Activated CD4-positive, alpha-beta T cell treated with anti-CD3 and anti-CD28 coated beads, Interleukin-2, amount 10 ng/mL, durations not matched to agents 7 days and 5 days (primary cell): ENCODE data around the gene FAM3D. TPM values are rescaled to one million over a fixed set of nuclear protein-coding genes. Genes with fewer than 3 reads are reported as not detected.

Experiments
- CTCF ChIA-PET: fragments of 350-600 bp; sonication (Branson Sonifier 250); formaldehyde crosslinking; loops from one replicate; lab custom pipeline; 2021; ENCODE audit warnings: antibody characterized with exemption; lab: Charles Lee
- POLR2A ChIA-PET: fragments of 350-600 bp; sonication (Branson Sonifier 250); formaldehyde crosslinking; loops from one replicate; lab custom pipeline; 2021; ENCODE audit warnings: antibody characterized with exemption; lab: Charles Lee
- DNase-seq: peaks from one replicate; pipeline ENCODE4 v3.0.0-alpha.2; 2020
- H3K27ac Mint-ChIP-seq: one replicate; pipeline ENCODE4 v1.8.0; 2021; ENCODE audit warnings: mild to moderate bottlenecking, moderate library complexity, mixed read lengths
- H3K27me3 Mint-ChIP-seq: one replicate; pipeline ENCODE4 v1.8.0; 2021; ENCODE audit warnings: mixed read lengths
- H3K36me3 Mint-ChIP-seq: one replicate; pipeline ENCODE4 v1.8.0; 2021; ENCODE audit warnings: low read depth, mixed read lengths
- H3K4me1 Mint-ChIP-seq: one replicate; pipeline ENCODE4 v1.8.0; 2021; ENCODE audit warnings: mixed read lengths
- H3K4me3 Mint-ChIP-seq: one replicate; pipeline ENCODE4 v1.8.0; 2021; ENCODE audit warnings: mild to moderate bottlenecking, moderate library complexity, mixed read lengths
- H3K9me3 Mint-ChIP-seq: one replicate; pipeline ENCODE4 v1.8.0; 2021; ENCODE audit warnings: mixed read lengths
- total RNA-seq, 2 experiments: library from RNA; stranded (reverse); gene quantifications; one replicate each; pipeline ENCODE4 v1.2.3, GENCODE V29; 2021

The FAM3D gene
- total RNA-seq, 2 experiments from 2014 or later = not detected

- Mint-ChIP-seq H3K4me1 (peaks cover 12% of the 10 kb centered on the region), H3K36me3 (no peaks in the 10 kb centered on the region), H3K27me3 (peaks cover 6% of the 10 kb centered on the region), H3K4me3 (no peak overlapping the region), H3K27ac (no peak overlapping the region), H3K9me3 (no peaks in the 10 kb centered on the region)
- ChIA-PET POLR2A (no interaction called here), CTCF (interaction anchor here (1.1 kb wide), 1 partner anchor 13 kb away, joined by 3 read pairs; no protein-coding TSS in a partner anchor)
- no peak for DNase-seq
These were observed 53.1 kb downstream of the FAM3D start for GRCh38 chr3:58613236-58614132.

DNA sequence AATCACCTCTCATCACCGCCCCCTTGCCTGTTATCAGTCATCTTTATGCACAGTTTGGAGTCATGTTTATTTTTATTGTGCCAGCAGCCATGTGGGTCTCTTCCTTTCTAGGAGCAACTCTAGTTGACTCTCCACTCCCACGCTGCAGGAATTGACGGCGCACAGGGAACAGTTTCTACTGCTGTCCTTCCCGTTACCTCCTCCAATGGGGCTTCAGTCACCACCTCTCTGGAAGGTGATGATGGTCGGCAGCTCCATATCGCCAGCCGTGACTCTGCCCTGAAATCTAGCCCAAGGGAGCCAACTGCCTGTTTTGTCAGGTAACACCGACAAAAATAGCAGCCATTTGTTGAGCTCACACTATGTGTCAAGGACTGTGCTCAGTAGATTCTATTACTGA, 53.7 kb downstream of the FAM3D start:
- no peak for DNase-seq
- Mint-ChIP-seq H3K4me3 (no peak overlapping the region), H3K9me3 (no peaks in the 10 kb centered on the region), H3K36me3 (no peaks in the 10 kb centered on the region), H3K27ac (no peak overlapping the region), H3K4me1 (peaks cover 17% of the 10 kb centered on the region), H3K27me3 (peaks cover 6% of the 10 kb centered on the region)
- POLR2A ChIA-PET = no interaction called here
- CTCF ChIA-PET = interaction anchor here (0.6 to 1.1 kb wide), 2 partner anchors 13 to 18 kb away, joined by 3 to 5 read pairs; no protein-coding TSS in a partner anchor

DNA sequence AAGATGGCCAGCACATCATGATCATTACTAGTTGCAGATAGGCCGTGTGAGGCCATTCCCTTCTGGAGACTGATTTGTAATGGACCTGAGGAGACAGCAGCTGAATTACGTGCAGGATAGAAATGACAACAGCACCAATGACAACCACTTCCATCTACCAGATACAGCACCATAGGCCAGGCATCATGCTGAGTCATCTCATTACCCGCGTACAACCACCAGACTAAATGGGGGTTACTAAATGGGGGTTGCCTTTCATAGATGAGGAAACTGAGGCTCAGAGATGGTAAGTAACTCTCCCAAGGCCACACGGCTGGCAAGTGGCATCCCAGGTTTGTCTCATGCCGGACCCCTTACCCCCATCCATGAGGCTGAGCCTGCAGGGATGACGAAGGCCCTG, 56.6 kb downstream of the FAM3D start:
- no peaks in the 10 kb centered on the region for H3K9me3 Mint-ChIP-seq
- no peak for DNase-seq
- H3K27ac Mint-ChIP-seq = no peak overlapping the region
- H3K27me3 Mint-ChIP-seq = peaks cover 15% of the 10 kb centered on the region
- H3K4me3 Mint-ChIP-seq = no peak overlapping the region
- CTCF ChIA-PET = no interaction called here
- no peaks in the 10 kb centered on the region for H3K36me3 Mint-ChIP-seq
- peaks cover 23% of the 10 kb centered on the region for H3K4me1 Mint-ChIP-seq
- POLR2A ChIA-PET = no interaction called here

DNA sequence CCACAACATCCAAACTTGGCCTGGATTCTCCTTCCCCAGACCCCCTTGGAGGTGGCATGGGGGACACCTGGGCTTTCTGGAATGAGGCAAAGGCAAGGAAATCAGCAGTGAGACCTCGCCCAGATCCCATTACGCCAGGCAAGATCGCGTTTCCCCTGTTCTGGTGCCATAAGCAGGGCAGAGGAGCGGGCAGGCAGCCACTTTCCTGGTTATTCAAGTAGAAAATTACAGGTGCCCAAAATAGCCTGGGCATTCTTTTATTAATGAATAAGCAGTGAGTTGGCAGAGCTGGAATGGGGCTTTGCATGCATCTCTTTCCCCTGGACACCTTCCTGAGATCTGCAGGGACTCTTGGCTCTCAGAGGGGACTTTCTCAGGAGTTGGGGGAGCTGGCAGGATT, 57.9 kb downstream of the FAM3D start:
- Mint-ChIP-seq H3K9me3 (no peaks in the 10 kb centered on the region), H3K36me3 (no peaks in the 10 kb centered on the region), H3K4me1 (peaks cover 23% of the 10 kb centered on the region), H3K27ac (no peak overlapping the region), H3K4me3 (no peak overlapping the region), H3K27me3 (peaks cover 20% of the 10 kb centered on the region)
- DNase-seq = no peak
- ChIA-PET POLR2A (interaction anchor here (0.6 kb wide), 1 partner anchor 10 kb away, joined by 7 read pairs; no protein-coding TSS in a partner anchor), CTCF (interaction anchor here (1.1 kb wide), 1 partner anchor 40 kb away, joined by 3 read pairs; no protein-coding TSS in a partner anchor)

DNA sequence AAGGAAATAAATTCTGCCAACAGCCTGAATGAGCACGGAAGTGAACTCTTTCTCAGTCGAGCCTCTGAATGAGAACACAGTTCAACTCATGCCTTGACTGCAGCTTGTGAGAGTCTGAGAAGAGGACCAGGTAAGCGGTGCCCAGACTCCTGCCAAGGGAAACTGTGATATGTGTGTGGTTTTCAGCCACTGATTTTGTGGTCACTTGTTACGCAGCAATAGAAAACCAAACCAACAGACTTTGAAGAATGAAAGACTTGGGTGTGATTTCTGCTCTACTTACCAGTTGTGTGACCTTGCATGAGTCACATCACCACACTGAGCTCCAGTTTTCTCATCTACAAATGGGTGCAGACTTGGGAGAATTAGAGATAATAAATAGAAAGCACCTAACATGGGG, 58.8 kb downstream of the FAM3D start:
- peaks cover 25% of the 10 kb centered on the region for H3K27me3 Mint-ChIP-seq
- POLR2A ChIA-PET = interaction anchor here (1.0 kb wide), 1 partner anchor 26 kb away, joined by 3 read pairs; no protein-coding TSS in a partner anchor
- DNase-seq = peak; percentile 10

DNA sequence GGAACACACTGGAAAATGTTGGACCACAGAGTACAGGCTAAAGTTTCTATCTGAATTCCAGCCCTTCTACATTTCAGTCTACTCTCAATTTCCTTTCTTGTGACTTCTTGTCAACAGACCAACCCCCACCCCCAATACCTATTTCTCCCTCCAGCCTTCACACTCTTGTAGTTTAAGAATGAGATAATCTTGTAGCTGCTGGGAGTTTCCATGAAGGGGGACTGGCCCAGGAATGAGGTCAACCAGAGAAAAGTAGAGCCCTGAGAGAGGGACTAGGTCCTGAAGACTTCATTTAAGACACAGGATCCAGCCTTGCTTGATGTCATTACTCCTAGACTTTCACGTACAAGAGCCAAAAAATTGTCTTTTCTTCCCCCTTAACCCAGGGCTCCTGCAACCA, 59.9 kb downstream of the FAM3D start:
- CTCF ChIA-PET = interaction anchor here (1.1 to 1.4 kb wide), 2 partner anchors 9 to 20 kb away, joined by 3 to 4 read pairs; no protein-coding TSS in a partner anchor
- no peaks in the 10 kb centered on the region for H3K9me3 Mint-ChIP-seq
- peaks cover 27% of the 10 kb centered on the region for H3K27me3 Mint-ChIP-seq
- no peak overlapping the region for H3K4me3 Mint-ChIP-seq
- no peak for DNase-seq
- H3K27ac Mint-ChIP-seq = no peak overlapping the region
- no peaks in the 10 kb centered on the region for H3K36me3 Mint-ChIP-seq
- peaks cover 20% of the 10 kb centered on the region for H3K4me1 Mint-ChIP-seq
- POLR2A ChIA-PET = no interaction called here

More for the DNA sequence above, 58.8 kb downstream of the FAM3D start:
- peaks cover 23% of the 10 kb centered on the region for H3K4me1 Mint-ChIP-seq
- no peak overlapping the region for H3K27ac Mint-ChIP-seq
- H3K36me3 Mint-ChIP-seq = no peaks in the 10 kb centered on the region
- CTCF ChIA-PET = interaction anchor here (1.1 kb wide), 2 partner anchors 19 to 39 kb away, joined by 3 read pairs; no protein-coding TSS in a partner anchor
- no peak overlapping the region for H3K4me3 Mint-ChIP-seq
- H3K9me3 Mint-ChIP-seq = no peaks in the 10 kb centered on the region

- no peaks in the 10 kb centered on the region for H3K36me3 Mint-ChIP-seq
- CTCF ChIA-PET = no interaction called here
These were observed 62.5 kb downstream of the FAM3D start for GRCh38 chr3:58604031-58604430.

GRCh38 chr3:58603606-58604005, 63.0 kb downstream of the FAM3D start:
- POLR2A ChIA-PET = no interaction called here

More at GRCh38 chr3:58604031-58604430, 62.5 kb downstream of the FAM3D start:
- no peak for DNase-seq
- POLR2A ChIA-PET = no interaction called here
- Mint-ChIP-seq H3K9me3 (no peaks in the 10 kb centered on the region), H3K4me1 (peaks cover 12% of the 10 kb centered on the region), H3K27ac (no peak overlapping the region), H3K27me3 (peaks cover 31% of the 10 kb centered on the region), H3K4me3 (no peak overlapping the region)

DNA sequence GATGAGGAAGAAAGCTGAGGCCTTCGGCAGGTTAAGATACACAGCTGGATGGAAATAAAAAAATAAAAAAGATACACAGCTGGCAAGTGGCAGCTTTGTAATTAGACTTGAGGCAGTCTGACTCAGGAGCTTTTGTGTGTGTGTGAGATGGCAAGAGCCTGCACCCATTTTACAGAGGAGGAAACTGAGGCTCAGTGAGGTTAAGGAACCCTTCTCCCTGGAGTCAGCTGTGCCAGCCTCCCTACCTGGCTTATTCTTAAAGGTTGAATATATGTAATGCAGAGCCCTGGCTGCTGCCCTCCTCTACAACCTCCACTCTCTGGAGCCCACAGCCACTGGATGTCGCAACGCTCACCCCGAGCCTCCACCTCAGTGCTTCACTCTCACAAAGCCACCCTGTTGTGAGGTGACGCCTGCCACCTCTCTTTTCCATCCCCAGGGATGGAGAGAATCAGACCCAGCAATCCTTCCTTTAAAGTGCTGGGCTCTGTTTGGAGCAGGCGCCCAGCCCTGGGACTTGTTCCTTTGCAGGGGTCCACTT, 68.7 kb downstream of the FAM3D start:
- H3K27ac Mint-ChIP-seq = no peak overlapping the region
- no peaks in the 10 kb centered on the region for H3K9me3 Mint-ChIP-seq
- H3K27me3 Mint-ChIP-seq = peaks cover 10% of the 10 kb centered on the region
- H3K4me1 Mint-ChIP-seq = no peaks in the 10 kb centered on the region
- no peak for DNase-seq
- POLR2A ChIA-PET = interaction anchor here (0.6 kb wide), 1 partner anchor 11 kb away, joined by 7 read pairs; no protein-coding TSS in a partner anchor
- CTCF ChIA-PET = interaction anchor here (1.0 to 2.1 kb wide), 2 partner anchors 13 to 32 kb away, joined by 3 to 6 read pairs; no protein-coding TSS in a partner anchor
- H3K36me3 Mint-ChIP-seq = no peaks in the 10 kb centered on the region
- no peak overlapping the region for H3K4me3 Mint-ChIP-seq

More at GRCh38 chr3:58603606-58604005, 63.0 kb downstream of the FAM3D start:
- H3K9me3 Mint-ChIP-seq = no peaks in the 10 kb centered on the region
- CTCF ChIA-PET = no interaction called here
- peaks cover 12% of the 10 kb centered on the region for H3K4me1 Mint-ChIP-seq
- no peak overlapping the region for H3K27ac Mint-ChIP-seq
- H3K36me3 Mint-ChIP-seq = no peaks in the 10 kb centered on the region
- H3K4me3 Mint-ChIP-seq = no peak overlapping the region
- DNase-seq = no peak
- peaks cover 31% of the 10 kb centered on the region for H3K27me3 Mint-ChIP-seq

DNA sequence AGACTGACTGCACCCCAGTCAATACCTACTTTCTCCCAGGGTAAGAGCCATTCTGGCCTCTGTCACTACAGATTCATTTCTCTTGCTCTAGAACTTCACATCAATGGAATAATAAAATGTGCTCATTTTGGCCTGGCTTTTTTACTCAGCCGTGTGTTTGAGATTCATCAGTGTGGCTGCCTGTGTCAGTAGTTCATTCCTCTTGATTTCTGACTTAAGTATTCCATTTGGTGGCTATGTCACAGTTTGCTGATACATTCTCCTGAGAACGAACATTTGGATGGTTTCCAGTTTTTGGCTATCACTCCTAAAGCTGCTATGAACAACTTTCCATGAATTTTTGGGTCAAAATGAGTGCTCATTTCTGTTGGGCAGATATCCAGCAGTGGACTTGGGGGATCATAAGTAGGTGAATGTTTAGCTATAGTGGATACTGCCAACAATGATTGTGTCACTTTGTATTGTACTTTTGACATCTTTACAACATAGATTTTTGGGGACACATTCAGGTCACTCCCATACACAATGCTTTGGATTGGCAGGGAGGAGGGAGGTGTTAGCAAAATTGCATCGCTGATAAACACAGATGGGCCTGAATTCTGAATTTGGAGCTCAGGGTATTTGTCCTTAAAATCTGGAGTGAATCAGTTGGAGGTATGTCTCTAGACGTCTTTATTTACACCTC, 69.6 kb downstream of the FAM3D start:
- DNase-seq = no peak
- Mint-ChIP-seq H3K4me1 (no peaks in the 10 kb centered on the region), H3K36me3 (no peaks in the 10 kb centered on the region), H3K27ac (no peak overlapping the region), H3K27me3 (peaks cover 6% of the 10 kb centered on the region), H3K4me3 (no peak overlapping the region), H3K9me3 (no peaks in the 10 kb centered on the region)
- CTCF ChIA-PET = interaction anchor here (1.0 to 2.1 kb wide), 2 partner anchors 12 to 33 kb away, joined by 3 to 6 read pairs; no protein-coding TSS in a partner anchor
- POLR2A ChIA-PET = no interaction called here

- Mint-ChIP-seq H3K36me3 (no peaks in the 10 kb centered on the region), H3K27ac (no peak overlapping the region), H3K27me3 (peaks cover 5% of the 10 kb centered on the region), H3K4me3 (no peak overlapping the region), H3K4me1 (no peaks in the 10 kb centered on the region), H3K9me3 (no peaks in the 10 kb centered on the region)
- DNase-seq = no peak
- ChIA-PET POLR2A (no interaction called here), CTCF (no interaction called here)
These were observed 72.5 kb downstream of the FAM3D start for GRCh38 chr3:58594117-58594516.
